Measurements from ENCODE around the gene ARHGDIB.

ARHGDIB gene

DNA sequence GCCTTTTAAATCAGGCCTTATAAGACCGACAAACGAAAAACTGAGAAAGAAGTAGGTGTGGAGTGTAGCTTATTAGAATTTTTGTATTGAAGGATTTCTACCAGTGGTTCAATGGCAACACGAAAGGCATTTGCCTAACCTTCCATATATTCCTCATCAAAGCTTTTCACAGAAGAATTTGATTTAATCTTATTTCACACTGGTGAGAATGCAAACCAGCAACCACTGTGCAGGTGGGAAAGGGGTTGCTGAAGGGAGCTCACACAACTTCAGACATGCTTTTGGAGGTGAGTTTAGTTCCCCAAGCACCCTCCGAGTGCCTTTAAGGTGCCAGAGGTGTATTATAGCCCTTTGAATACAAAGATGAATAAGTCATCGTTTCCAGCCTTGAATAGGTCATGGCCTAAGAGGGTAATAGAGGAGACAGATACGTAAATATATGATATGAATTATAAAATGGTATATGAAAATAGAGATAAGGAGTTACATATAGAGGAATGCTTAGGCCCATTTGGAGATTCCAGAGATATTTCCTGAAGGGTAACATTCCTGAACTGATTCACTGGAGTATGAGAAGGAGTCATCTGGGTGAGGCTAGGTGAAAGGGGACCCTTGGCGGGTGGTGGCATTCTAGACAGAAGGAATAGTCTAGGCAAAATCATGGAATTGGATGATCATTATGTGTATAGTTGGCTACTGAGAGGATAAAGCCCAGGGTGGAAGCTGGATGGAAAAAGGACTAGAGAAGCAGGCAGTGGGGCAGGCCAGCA is 29.4 kb downstream of the ARHGDIB start:
- in situ Hi-C loops (cut with HindIII; ENCODE audit: low sequenced_read_pairs): no loop called here
- no peak overlapping the region for H3K4me3 ChIP-seq (ENCODE audit: low read depth, low read length)
- no peak for TF ChIP-seq CTCF (IDR thresholded peaks at IDR 0.05; ENCODE audit: low read depth, low read length, missing control alignments)
- no peak for DNase-seq (ENCODE audit: low read depth)

DNA sequence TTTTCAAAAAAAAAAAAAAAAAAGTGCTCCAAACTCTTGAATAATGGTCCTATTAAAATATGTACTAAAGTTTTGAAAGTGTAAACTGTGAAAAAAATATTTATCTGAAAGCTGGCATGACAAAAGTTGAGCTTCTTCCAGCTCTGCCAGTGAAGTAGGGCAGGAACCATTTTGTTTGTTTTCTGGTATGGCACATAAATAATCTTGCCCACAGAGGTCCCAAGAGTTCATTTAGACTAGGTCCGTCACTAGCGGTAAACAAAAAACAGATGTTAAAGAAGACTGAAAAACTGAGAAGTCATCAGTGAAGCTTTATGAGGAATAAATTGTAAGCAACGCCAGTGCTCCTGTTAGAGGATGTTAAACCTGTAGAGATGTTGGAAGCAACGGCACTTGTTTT is 30.0 kb downstream of the ARHGDIB start:
- no peak for TF ChIP-seq CTCF (IDR thresholded peaks at IDR 0.05; ENCODE audit: low read depth, low read length, missing control alignments)
- H3K4me3 ChIP-seq (ENCODE audit: low read depth, low read length): no peak overlapping the region
- no peak for DNase-seq (ENCODE audit: low read depth)
- in situ Hi-C loops (cut with HindIII; ENCODE audit: low sequenced_read_pairs): no loop called here

DNA sequence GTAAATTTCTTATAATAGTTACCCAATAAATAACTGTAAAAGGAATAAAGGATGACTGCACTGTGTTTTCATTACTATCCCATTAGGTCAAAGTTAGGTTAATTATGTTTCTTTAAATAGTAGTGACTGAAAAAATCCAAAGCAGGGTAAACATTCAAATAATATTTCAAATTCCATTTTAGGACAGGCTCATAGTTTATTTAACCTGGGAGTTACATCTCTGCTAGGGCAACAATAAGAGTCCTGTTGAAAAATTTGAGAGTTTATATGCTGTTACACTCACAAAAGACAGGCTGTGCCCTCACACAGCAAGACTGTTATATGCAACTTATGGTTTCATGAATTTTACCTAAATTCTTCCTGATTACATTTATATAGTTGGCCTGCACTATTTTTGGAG is 31.1 kb downstream of the ARHGDIB start:
- DNase-seq (ENCODE audit: low read depth): no peak
- TF ChIP-seq CTCF (IDR thresholded peaks at IDR 0.05; ENCODE audit: low read depth, low read length, missing control alignments): no peak
- in situ Hi-C loops (cut with HindIII; ENCODE audit: low sequenced_read_pairs): no loop called here
- H3K4me3 ChIP-seq (ENCODE audit: low read depth, low read length): no peak overlapping the region

DNA sequence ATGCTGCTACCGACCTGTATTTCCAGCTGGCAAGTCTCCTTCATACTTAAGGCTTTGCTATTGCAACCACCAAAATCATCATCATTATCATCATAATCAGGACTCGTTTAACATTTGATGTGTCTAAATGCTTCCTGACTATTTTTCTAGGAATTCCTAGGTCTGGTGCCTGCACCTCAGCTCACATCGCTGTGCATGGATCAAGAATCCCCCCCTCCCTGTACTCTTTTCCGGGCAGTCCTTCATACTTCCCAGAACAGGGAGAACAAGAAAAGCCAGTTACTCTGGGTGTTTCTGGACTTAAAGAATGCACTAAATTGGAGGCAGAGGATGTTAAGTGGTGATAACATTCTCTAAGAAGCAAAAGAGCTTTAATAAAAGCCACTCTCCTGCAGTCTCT is 32.5 kb downstream of the ARHGDIB start:
- H3K4me3 ChIP-seq (ENCODE audit: low read depth, low read length): no peak overlapping the region
- no peak for TF ChIP-seq CTCF (IDR thresholded peaks at IDR 0.05; ENCODE audit: low read depth, low read length, missing control alignments)
- DNase-seq (ENCODE audit: low read depth): no peak
- in situ Hi-C loops (cut with HindIII; ENCODE audit: low sequenced_read_pairs): no loop called here

- H3K4me3 ChIP-seq (ENCODE audit: low read depth, low read length): no peak overlapping the region
- no peak for TF ChIP-seq CTCF (IDR thresholded peaks at IDR 0.05; ENCODE audit: low read depth, low read length, missing control alignments)
- in situ Hi-C loops (cut with HindIII; ENCODE audit: low sequenced_read_pairs): no loop called here
- DNase-seq (ENCODE audit: low read depth): no peak
These were observed 34.1 kb downstream of the ARHGDIB start for GRCh38 chr12:14927267-14927666.

DNA sequence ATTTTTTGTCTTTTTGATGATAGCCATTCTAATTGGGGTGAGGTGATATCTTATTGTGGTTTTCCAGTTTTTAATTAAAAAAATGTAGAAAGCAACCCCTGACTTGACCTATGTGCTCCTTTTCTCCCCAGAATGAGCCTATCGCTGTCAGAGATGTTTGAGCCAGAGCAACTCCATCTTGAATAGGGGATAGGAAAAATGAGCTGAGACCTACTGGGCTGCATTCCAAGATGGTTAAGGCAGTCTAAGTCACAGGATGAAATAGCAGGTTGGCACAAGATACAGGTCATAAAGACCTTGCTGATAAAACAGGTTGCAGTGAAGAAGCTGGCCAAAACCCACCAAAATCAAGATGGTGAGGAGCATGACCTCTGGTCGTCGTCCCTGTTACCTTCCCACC is 36.9 kb downstream of the ARHGDIB start:
- TF ChIP-seq CTCF (IDR thresholded peaks at IDR 0.05; ENCODE audit: low read depth, low read length, missing control alignments): no peak
- in situ Hi-C loops (cut with HindIII; ENCODE audit: low sequenced_read_pairs): no loop called here
- no peak overlapping the region for H3K4me3 ChIP-seq (ENCODE audit: low read depth, low read length)
- no peak for DNase-seq (ENCODE audit: low read depth)
